Hematopoietic multipotent progenitor cell treated with erythropoietin and hydrocortisone succinate and interleukin-3 and kit ligand, for 8 days (in vitro differentiated cells): ENCODE data around the gene MAMDC4.
"Not testable (repeated sequence)": the region's sequence is repeated elsewhere in the genome, so short reads cannot be mapped to it uniquely, and the experiment has no call there.

Experiments
- DNase-seq: peaks from one replicate; pipeline ENCODE4 v3.0.0-alpha.2; 2015

MAMDC4 gene

DNA sequence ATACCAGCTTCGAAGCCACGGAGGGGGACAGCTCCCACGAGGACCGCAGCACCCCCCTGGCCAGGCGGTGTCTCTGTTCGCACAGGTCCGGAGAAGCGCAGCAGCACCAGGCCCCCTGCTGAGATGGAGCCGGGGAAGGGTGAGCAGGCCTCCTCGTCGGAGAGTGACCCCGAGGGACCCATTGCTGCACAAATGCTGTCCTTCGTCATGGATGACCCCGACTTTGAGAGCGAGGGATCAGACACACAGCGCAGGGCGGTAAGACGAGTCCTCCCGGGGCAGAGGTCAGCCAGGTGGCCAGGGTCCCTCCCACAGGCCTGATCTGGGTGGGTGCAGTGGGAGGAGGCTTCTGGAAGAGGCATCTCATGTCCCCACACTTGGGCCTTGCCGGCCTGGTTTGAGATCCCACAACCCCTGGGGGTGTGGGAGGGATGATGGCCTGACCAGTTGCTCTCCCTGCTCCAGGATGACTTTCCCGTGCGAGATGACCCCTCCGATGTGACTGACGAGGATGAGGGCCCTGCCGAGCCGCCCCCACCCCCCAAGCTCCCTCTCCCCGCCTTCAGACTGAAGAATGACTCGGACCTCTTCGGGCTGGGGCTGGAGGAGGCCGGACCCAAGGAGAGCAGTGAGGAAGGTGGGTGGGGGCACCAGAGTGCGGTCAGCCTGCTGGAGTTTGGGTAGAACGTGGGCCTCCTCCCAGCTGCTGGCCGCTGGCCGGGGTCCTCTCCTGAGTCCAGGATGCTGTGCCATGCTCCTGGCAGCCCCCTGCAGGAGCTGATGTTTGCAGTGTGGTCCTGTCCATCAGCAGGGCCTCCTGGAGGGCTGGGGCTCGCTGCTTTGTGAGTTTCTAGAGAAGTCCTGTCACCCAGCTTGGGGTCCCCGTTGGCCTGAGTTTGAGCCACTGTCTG, 12.7 kb upstream of the MAMDC4 start:
- no peak for DNase-seq

DNA sequence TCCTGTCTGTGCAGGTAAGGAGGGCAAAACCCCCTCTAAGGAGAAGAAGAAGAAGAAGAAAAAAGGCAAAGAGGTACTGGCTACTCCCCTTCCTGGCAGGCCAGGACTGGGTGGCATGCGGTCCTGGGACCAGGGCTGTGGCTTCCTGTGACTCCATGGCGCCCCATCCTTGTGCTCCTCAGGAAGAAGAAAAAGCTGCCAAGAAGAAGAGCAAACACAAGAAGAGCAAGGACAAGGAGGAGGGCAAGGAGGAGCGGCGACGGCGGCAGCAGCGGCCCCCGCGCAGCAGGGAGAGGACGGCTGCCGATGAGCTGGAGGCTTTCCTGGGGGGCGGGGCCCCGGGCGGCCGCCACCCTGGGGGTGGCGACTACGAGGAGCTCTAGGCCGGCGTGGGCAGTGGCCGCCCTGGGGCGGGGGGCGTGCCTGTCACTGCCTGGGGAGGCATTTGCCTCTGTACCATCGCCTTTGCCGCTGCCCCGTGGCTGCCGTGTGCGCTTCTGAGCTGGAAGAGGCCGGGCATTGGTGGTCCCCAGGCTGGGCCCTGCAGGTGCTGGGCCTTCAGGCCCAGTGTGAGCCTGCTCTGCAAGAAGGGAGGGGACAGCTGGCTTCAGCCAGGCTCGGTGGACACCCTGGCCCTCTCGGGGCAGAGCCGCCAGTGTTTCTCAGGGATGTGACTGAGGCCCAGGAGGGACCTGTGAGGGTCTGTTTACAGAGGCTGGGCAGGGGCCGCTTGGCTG, 11.8 kb upstream of the MAMDC4 start:
- DNase-seq: no peak

DNA sequence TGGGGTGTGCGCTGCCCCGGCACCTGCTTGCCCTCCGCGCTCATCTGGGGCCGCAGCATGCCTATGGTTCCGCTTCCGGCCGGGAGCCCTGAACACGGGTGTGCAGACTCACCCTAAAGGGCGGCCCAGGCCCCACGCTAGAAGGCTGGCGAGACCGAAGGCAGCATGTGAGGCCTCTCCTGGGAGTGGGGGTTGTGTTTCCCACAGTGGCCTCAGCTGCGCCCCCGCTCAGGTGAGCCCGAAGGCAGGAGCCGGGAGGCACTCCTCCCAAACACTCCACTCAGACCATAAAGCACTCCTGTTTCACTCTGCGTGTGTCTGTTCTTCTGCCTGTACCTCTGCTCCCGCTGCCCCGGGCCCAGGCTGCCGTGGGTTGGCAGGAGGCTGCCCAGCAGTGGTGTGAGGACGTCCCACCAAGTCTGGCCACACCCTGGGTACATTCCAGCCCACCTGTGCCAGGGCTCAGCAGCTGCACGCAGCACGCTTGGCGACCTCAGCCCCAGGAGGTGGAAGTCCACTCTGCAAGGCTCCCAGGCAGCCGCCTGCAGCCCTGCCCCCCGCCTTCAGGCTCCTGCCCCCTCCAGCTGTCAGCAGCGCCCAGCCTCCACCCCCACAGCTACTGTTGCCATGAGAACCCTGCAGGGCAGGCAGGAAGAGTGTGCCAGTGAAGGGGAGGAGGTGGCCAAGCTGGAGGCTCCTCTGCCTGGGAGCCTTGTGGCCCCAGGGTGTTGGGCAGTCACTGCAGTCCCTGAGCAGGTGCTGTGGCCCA, 11.1 kb upstream of the MAMDC4 start:
- peak; percentile 53 for DNase-seq

DNA sequence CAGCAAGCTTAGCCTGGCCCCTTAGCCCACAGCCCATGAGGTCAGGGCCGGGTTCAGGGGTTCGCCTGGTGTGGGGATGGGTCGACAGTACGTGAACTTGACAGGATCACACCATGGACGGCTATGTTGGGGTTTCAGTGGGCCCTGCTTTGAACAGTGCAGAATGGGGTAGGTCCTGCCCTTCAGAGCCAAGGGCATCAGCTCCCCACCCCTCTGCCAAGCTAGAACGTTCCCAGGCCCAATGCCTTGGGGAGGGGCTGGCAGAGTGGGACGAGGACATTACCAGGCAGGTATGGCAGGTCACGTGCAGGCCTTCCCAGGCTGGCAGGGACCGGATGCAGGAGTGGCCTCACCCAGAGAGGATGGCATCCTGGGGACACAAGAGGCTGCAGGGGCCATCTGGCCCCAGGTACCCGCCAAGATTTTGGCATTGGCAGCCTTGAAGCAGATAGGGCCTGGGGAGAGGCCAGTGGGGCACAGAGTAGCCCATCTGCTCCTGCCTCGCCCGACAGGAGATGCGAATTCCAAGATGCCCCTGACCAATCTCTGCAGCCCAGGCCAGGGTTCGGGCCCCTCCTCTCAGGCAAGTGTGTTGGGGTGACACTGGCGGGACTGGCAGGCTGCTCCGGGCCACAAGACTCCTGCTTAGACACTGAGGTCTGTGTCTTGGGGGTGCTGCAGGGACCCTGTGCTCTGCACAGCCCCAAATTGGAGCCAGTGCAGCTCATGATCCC, 10.3 kb upstream of the MAMDC4 start:
- not testable (repeated sequence) for DNase-seq

DNA sequence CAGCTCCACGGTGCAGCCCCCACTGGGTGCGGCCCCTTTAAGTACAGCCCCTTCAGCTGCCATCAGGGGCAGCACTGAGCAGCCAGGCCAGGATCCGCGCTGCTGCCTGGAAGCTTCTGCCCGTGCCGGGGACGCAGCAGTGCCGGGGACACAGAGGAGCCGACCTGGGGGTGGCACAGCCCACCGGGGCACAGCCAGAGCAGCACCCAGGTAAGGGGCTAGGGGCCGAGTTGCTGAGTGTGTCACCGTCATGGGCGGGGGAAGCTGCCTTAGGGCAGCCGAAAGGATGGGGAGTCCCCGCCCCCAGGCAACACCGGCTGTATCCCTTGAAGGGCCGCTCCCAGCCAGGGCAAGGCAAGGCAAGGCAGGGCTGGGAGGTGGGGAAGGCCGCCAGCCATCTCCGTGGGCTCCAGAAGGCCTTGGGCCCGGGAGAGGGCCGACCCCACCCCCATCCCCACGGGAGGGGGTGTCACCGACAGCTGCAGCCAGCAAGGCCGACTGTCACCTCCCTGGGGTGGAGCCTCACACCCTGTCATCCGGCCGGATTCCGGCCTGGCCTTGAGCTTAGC, 9.7 kb upstream of the MAMDC4 start, which contains the start of gene AJM1:
Gene AJM1, plus strand, starts transcription at position 99 of the 569 bp plus-strand sequence. CDS start 1,937 bp downstream, outside the sequence.
- DNase-seq: peak; percentile 79

DNA sequence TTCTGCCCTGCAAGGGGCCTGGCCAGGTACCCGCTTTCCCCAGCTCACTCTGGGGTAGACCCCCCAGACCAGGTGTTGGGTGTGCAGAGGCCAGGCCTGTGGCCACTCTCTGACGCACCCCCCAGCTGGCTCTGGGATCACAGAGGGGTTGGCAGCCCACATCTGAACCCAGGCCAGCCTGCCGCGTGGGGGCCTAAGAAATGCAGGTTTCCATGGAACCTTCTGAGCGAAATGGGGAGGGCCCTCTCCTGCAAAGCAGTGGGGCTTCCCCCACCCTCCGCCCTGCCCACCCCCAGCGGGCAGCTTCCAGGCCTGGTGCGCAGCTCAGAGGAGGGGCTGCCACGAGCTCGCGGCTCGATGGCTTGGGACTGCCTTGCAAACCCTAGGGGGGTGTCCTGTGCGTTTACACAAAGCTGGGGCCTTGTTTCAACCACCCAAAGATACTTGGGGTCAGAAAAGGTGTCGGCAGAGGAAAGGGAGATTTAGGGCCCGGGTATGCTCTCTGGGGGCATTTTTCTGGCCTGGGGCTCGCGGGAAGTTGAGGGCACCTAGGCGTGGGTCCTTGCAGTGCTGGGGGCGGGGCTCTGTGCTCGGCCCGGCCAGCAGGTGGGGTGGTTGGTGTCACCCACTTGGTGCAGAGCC, 8.9 kb upstream of the MAMDC4 start:
- not testable (repeated sequence) for DNase-seq

DNA sequence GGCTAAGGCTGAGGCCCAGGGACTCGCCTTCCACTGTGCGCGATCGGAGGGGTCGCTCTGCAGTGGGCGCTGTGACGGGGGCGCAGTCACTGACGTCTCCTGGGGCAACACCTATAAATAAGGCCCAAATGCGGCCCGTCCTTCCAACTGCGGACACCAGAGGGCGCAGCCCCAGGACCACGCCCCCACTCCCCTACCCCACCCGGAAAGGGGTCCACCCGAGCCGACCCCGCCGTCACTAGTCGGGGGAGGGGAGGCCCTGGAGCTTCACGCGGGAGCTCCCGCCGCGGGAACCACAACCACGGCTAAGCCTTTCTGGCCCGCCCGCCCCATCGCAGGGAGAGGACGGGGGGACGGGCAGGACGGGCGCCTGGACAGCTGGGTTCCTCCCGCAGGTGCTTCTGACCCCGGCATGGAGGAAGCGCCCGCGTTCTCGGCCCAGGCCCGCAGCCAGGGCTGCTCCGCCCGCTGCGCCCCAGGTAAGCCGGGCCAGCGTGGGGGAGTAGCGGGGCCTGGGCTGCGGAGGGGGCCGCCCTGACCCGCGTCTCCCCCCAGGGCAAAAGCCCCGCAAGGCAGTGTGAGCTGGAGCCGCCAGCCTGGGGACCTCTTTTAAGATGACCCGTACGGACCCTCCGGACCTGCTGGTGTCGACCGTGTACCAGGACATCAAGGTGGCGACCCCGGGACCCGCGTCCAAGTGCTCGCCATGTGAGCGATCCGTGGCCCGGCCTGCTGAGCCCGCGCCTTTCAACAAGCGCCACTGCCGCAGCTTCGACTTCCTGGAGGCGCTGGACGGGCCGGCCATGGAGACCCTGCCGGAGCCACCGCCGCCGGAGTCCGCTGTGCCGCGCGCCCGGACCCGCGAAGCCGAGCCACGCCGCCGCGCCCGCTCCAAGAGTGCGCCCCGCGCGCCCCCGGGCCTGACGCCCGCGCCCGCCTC, 8.1 kb upstream of the MAMDC4 start:
- DNase-seq: peak; percentile 34

DNA sequence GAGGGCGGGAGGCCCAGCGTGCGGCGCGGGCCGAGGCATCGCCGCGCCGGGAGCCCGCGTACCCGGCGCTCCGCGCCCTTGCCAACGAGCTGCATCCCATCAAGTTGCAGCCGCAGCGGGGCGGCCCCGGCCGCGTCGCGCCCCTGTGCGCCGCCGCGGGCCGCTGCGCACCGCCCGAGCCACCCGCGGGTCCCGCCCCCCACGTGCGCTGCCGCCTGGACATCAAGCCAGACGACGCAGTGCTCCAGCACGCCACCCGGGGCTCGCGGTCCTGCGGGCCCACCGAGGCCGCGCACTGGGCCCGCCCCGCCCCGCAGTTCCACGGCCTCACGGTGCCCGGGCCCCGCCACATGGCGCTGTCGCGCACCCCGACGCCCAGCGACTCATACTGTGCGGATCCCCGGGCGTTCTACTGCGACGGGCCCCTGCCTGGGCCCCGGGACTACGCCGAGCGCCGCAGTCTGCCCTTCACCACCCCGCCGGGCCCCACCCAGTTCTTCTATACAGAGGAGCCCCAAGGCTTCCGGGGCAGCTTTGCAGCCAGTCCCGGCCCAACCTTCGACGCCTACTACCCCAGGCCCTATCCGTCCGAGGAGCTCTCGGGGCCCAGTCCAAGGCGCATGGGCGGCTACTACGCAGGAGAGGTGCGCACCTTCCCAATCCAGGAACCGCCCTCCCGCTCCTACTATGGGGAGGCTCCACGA, 7.2 kb upstream of the MAMDC4 start:
- DNase-seq: peak; percentile 10

DNA sequence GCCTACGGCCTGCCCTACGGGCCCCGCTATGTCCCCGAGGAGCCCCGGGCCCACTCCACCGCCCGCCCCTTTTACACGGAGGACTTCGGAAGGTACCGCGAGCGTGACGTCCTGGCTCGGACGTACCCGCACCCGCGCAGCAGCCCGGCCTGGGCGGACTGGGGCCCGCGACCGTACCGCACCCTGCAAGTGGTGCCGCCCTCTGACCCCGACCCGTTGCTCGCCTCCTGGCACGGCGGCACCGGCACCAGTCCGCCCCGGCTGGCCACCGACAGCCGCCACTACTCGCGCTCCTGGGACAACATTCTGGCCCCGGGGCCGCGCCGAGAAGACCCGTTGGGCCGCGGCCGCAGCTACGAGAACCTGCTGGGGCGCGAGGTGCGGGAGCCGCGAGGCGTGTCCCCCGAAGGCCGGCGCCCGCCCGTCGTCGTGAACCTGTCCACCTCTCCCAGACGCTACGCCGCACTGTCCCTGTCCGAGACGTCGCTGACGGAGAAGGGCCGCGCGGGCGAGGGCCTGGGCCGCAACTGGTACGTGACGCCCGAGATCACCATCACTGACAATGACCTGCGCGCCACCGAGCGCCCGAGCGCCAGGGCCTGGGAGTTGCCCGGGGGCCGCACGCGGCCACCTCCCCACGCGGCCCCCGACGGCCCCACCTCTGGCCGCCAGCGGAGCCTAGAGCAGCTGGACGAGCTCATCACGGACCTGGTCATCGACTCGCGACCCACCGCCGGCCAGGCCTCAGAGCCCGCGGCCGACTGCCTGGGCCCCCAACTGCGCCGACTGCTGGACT, 6.5 kb upstream of the MAMDC4 start:
- DNase-seq: no peak

DNA sequence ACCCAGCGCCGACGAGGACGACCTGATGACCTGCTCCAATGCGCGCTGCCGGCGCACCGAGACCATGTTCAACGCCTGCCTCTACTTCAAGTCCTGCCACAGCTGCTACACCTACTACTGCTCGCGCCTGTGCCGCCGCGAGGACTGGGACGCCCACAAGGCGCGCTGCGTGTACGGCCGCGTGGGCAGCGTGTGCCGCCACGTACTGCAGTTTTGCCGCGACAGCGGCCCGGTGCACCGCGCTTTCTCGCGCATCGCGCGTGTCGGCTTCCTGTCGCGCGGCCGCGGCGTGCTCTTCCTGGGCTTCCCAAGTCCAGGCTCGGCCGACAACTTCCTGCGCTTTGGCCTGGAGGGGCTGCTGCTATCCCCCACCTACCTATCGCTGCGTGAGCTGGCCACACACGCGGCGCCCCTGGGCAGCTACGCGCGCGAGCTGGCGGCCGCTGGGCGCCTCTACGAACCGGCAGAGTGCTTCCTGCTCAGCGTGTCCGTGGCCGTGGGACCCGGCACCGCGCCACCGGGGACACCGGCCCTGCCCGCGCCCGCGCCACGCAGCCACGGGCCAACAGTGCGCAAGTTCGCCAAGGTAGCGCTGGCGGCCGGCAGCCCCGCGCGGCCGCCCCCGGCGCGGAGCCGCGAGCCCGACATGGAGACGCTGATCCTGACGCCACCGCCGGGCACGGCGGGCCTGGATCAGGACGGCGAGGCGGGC, 5.6 kb upstream of the MAMDC4 start:
- no peak for DNase-seq

DNA sequence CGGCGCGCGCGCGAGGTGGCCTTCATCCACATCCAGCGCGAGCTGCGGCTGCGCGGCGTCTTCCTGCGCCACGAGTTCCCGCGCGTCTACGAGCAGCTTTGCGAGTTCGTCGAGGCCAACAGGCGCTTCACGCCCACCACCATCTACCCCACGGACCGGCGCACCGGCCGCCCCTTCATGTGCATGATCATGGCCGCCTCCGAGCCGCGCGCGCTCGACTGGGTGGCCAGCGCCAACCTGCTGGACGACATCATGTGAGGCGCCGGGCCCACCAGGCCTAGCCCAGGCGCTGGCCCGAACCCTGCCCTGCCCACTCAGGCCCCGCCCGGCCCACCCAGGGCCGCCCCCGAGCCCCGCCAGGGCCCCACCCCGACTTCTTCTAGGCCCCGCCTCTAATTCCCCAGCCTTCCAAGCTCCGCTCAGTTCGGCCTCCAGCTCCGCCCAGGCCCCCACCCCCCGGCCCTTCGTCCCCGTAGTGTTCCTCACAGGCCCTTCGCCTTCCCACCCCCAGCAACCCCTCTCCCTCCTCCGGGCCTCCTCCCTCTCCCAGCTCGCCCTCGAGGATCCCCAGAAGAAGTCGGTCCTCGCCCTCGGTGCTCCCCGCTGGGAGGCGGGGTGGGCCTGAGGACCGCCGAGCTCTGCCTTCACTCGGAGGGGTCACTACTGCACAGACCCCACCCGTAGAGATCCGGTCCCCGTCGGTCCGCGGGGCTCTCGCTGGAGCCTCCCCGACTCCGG, 4.9 kb upstream of the MAMDC4 start:
- DNase-seq: peak; percentile 68

DNA sequence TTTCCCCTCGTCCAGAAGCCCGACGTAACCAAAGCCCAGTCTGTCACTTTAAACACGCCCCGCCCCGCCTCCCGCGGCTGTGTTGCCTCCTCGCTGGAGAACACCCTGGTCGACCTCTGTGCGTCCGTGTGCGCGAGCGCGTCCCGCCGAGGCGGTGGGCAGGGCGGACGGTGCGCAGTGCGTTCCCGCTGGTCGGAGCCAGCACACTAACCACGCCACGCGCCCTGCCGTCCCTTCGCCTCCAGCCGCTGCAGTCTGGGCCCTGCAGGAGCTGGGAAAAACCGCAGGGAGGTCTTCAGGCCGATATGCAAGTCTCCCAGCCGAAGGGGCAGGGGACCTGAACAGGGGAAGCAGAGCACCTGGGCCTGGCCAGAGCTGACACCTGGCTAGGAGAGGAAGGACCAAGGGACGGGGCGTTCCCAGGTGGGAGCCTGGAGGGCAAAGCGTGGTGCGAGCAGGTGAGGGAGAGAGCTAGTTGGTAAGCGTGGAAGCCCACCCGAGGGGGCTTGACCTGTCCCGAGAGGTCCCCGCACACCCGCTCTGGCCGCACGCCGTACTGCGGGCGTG, 4.2 kb upstream of the MAMDC4 start:
- DNase-seq: peak; percentile 89

DNA sequence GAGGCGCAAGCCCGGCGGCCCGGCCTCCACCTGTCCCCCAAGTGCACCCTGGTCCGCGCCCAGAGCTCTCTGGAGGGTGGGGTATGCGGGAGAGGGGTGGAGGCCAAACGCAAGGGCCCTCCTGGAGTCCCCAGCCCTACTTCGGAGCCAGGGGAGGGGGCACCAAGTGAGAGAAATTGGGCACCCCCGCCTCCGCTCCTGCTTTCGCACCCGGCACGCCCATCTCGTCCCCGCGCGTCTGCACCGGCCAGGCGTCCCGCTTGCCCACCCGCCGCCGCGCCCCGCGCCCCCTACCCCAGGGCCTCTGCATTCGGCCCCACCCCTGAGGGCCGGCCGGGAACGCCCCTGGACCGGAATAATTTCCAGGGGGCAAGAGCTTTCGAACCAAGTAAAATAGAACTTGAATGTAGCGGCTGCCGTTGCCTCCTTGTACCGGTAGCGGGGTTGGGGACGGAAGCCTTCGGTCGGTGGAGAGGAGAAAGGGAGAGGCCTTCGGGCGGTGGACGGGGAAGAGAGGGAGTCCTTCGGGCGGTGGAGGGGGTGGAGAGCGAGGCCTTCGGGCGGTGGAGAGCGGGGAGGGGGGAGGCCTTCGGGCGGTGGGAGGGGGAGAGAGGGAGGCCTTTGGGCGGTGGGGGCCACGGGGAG, 3.6 kb upstream of the MAMDC4 start:
- peak; percentile 61 for DNase-seq

DNA sequence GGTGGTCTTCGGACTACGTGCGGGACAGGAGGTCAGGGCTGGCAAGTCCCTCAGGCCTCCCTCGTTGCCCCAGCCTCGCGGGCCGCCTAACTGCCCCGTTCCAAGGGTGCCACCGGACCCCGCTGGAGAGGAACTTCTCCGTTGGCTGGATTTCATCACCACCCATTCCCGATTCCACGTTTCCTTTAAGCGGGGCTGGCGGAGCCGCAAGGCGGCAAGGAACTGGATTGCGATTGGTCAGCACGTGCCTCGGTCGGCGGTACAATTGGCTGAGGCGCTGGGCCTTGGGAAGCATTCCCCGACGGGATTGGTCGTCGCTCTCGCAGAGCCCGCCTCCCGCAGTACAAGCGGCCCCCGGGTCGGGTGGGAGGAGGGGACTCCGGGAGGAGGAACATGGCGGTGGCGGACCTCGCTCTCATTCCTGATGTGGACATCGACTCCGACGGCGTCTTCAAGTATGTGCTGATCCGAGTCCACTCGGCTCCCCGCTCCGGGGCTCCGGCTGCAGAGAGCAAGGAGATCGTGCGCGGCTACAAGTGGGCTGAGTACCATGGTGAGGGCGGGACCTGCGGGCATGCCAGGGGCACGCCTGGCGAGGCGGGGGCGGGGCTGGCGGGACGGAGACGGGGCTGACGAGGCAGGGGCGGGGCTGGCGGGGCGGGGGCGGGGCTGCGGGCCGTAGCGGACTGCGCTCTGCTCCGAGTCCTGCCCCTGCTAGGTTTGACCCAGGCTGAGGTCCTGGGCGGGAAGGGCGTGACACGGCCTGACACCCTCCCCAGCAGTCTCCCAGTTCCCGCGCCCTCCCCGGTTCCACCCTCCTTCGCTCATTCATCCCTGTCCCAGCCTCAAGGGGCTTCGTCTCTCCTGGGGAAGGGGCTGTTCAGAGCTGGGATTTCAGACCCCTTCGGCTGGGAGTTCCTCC, 2.8 kb upstream of the MAMDC4 start, which contains the start of gene PHPT1:
Gene PHPT1, plus strand, starts transcription at position 372 of the 922 bp plus-strand sequence. Its CDS starts 22 bp downstream, at position 394.
- DNase-seq: peak; percentile 99
